Esophagus muscularis mucosa (tissue), 4 donors: Measurements from ENCODE around the gene CLEC17A. TPM values are rescaled to one million over a fixed set of nuclear protein-coding genes. Genes with fewer than 3 reads are reported as not detected.
A peak's percentile ranks its signal among the peaks of the same experiment; 100 is the strongest.

Experiments used
- DNase-seq: peaks from one replicate; pipeline ENCODE4 v3.0.0-alpha.2; 2017; ENCODE audit errors: extremely low spot score
- H3K27ac ChIP-seq, 4 donors: fragments of 200-600 bp; sonication (generic); replicated peaks in 1 of 4; 1 replicate in 3 of 4; 2 replicates in 1 of 4; pipeline ENCODE4 v1.5.1; 2016 to 2019; ENCODE audit warnings: mild to moderate bottlenecking in 1 of 4
- H3K27me3 ChIP-seq, 4 donors: fragments of 200-600 bp; sonication (generic); one replicate each; pipeline versions ENCODE4 v1.5.1 to v1.6.0; 2016 to 2019
- H3K36me3 ChIP-seq, 4 donors: fragments of 200-600 bp; sonication (generic); one replicate each; pipeline ENCODE4 v1.5.1; 2016 to 2019
- H3K4me1 ChIP-seq, 4 donors: fragments of 200-600 bp; sonication (generic); one replicate each; pipeline ENCODE4 v1.5.1; 2016 to 2019
- H3K4me3 ChIP-seq, 4 donors: fragments of 200-600 bp; sonication (generic); 1 replicate in 2 of 4; 2 replicates in 2 of 4; pipeline ENCODE4 v1.5.1; 2016 to 2019; ENCODE audit warnings: mild to moderate bottlenecking in 4 of 4, moderate library complexity in 1 of 4
- H3K9me3 ChIP-seq, 4 donors: fragments of 200-600 bp; sonication (generic); 1 replicate in 3 of 4; 2 replicates in 1 of 4; pipeline ENCODE4 v1.5.1; 2016 to 2019
- EP300 ChIP-seq: sonication (generic); formaldehyde crosslinking; IDR thresholded peaks from one replicate; pipeline ENCODE4 v1.6.1; 2017; ENCODE audit warnings: antibody characterized with exemption
- POLR2A ChIP-seq: fragments of 450-650 bp; IDR thresholded peaks from one replicate; pipeline ENCODE4 v1.6.1; 2017; ENCODE audit warnings: antibody characterized with exemption, moderate library complexity, mild to moderate bottlenecking, low read depth
- POLR2AphosphoS5 ChIP-seq, 2 donors: sonication (generic); formaldehyde crosslinking; IDR thresholded peaks; one replicate each; pipeline ENCODE4 v1.6.1; 2017; ENCODE audit warnings: antibody characterized with exemption in 2 of 2
- WGBS: methylation state at CpG from one replicate; pipeline ENCODE4 v1.1.5; 2018; 5-methylcytosine and 5-hydroxymethylcytosine counted together
- intact Hi-C: fragments of 100-400 bp; cut with DNase I; formaldehyde crosslinking; loops from one replicate; pipeline ENCODE4 v1.15.1; 2023
- total RNA-seq, 4 donors: library from RNA; depleted of rRNA; stranded (reverse); fragments of >200 nt; gene quantifications; one replicate each; pipeline versions ENCODE4 v1.1.0 to v1.2.1, GENCODE V29; 2016
- TF ChIP-seq, protein P1 (sequence below), 3 experiments: fragments of 200-600 bp in 2 of 3; fragments of 450-650 bp in 1 of 3; sonication (generic) in 2 of 3; IDR thresholded peaks; one replicate each; pipeline ENCODE4 v1.5.1; 2017 to 2019; ENCODE audit warnings: antibody characterized with exemption in 3 of 3, mild to moderate bottlenecking in 2 of 3, moderate library complexity in 1 of 3

Gene CLEC17A
- total RNA-seq, 4 donors from 2014 or later, result not detected

DNA sequence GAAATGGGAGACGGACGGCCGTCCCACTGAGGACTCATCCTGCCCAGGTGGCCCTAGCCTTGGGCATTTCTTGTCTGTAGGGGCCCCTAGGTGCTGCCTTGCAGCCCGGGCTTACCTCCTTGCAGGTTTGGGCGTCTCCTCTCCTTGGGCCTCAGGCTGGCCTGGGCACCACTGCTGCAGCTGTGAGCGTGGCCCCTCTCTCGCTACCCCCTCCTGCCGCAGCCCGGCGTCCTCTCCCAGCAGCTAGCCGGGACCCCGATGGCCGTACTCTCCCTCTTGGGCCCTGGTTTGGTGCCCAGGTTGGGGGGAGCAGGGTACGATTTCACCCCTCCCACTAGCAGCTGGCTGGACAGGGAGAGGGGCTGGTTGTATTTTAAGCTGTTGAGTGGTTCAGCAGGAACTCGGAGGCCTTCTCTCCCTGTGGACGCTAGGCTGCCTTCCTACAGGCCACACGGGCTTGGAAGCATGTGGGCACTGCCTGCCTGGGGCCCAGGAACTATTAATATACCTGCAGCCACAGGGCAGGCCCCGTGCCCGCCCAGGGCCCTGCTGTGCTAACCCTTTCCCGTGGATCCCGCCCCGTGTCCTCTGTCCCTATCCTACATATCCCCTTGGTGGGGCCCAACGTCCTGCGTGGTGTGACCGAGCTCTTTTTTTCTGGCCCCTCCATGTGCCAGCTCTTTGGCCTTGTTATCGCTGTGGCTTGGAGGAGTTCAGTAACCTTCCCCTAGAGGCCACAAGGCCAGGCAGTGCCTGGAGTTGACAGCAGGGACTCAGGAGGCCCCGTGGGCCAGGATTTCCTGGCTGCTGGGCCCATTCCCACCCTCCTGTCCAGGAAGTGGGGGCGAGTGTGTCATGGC, 22.7 kb upstream of the CLEC17A start:
- TF ChIP-seq POLR2A (no peak), EP300 (no peak), POLR2AphosphoS5 (IDR thresholded peaks at IDR 0.05) (no peak)
- TF ChIP-seq, protein P1, sequence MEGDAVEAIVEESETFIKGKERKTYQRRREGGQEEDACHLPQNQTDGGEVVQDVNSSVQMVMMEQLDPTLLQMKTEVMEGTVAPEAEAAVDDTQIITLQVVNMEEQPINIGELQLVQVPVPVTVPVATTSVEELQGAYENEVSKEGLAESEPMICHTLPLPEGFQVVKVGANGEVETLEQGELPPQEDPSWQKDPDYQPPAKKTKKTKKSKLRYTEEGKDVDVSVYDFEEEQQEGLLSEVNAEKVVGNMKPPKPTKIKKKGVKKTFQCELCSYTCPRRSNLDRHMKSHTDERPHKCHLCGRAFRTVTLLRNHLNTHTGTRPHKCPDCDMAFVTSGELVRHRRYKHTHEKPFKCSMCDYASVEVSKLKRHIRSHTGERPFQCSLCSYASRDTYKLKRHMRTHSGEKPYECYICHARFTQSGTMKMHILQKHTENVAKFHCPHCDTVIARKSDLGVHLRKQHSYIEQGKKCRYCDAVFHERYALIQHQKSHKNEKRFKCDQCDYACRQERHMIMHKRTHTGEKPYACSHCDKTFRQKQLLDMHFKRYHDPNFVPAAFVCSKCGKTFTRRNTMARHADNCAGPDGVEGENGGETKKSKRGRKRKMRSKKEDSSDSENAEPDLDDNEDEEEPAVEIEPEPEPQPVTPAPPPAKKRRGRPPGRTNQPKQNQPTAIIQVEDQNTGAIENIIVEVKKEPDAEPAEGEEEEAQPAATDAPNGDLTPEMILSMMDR (IDR thresholded peaks at IDR 0.05), result no peak
- no peak for DNase-seq
- intact Hi-C loops, result no loop called here
- no peaks in the 10 kb centered on the region for H3K9me3 ChIP-seq
- H3K27me3 ChIP-seq, result no peaks in the 10 kb centered on the region
- H3K4me1 ChIP-seq, result peaks cover 37 to 52% (median 46%) of the 10 kb centered on the region in 4 donors
- peaks cover 4 to 22% (median 11%) of the 10 kb centered on the region in 4 donors for H3K36me3 ChIP-seq
- WGBS, result 82% methylated on average over 24 of the region's 28 CpGs
- H3K27ac ChIP-seq, result peak overlapping the region; percentile 29 to 69 (median 40)
- no peak overlapping the region for H3K4me3 ChIP-seq

DNA sequence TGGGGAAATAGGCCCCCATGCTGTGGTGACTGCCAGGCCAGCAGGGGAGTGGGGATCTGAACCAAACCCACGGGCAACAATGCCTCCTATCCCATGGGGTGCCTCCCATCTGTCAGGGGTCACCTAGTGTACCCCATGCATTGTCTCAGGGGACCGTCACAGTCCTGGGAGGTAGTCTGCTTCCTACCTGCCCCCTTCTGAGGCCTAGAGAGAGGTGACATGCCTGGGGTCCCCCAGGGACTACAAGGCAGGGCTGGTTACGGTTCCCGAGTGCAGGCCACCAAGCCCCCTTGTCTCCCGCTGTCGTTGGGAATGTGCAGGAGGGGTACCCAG, 22.1 kb upstream of the CLEC17A start:
- intact Hi-C loops, result no loop called here
- peak overlapping the region; percentile 29 to 69 (median 40) for H3K27ac ChIP-seq
- H3K9me3 ChIP-seq, result no peaks in the 10 kb centered on the region
- no peak for DNase-seq
- no peak overlapping the region for H3K4me3 ChIP-seq
- TF ChIP-seq POLR2AphosphoS5 (IDR thresholded peaks at IDR 0.05), result no peak
- TF ChIP-seq, protein P1 (IDR thresholded peaks at IDR 0.05), result no peak
- no peak for TF ChIP-seq POLR2A
- no peak for TF ChIP-seq EP300
- peaks cover 37 to 52% (median 46%) of the 10 kb centered on the region in 4 donors for H3K4me1 ChIP-seq
- peaks cover 8 to 28% (median 16%) of the 10 kb centered on the region in 4 donors for H3K36me3 ChIP-seq
- no peaks in the 10 kb centered on the region for H3K27me3 ChIP-seq
- no CpG with 5 or more reads among the region's 6 CpGs for WGBS

DNA sequence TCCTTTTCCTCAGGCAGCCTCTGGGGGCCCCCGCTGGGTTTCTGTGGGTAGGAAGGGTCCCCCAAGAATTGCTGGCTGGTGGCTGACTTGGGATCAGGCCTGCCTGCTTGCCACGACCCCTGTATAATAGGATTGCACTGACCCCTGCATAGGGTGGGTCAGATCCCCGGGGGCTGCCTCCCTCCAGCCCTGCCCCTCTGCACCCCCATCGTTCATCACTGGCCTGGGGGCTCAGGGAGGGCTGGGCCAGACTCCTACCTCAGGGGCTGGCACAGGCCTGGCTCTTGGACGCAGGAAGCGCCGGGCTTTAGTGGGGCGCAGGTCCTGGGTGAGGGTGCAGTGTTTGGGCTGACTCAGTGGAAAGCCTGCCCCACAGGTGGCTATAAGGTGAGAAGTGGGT, 21.6 kb upstream of the CLEC17A start:
- H3K27ac ChIP-seq, result peak overlapping the region; percentile 16 to 69 (median 36)
- H3K27me3 ChIP-seq, result no peaks in the 10 kb centered on the region
- H3K9me3 ChIP-seq, result no peaks in the 10 kb centered on the region
- H3K4me1 ChIP-seq, result peaks cover 36 to 51% (median 42%) of the 10 kb centered on the region in 4 donors
- DNase-seq, result no peak
- peaks cover 8 to 33% (median 21%) of the 10 kb centered on the region in 4 donors for H3K36me3 ChIP-seq
- TF ChIP-seq EP300, result no peak
- WGBS, result 82% methylated on average over 6 of the region's 8 CpGs
- intact Hi-C loops, result no loop called here
- H3K4me3 ChIP-seq, result no peak overlapping the region

DNA sequence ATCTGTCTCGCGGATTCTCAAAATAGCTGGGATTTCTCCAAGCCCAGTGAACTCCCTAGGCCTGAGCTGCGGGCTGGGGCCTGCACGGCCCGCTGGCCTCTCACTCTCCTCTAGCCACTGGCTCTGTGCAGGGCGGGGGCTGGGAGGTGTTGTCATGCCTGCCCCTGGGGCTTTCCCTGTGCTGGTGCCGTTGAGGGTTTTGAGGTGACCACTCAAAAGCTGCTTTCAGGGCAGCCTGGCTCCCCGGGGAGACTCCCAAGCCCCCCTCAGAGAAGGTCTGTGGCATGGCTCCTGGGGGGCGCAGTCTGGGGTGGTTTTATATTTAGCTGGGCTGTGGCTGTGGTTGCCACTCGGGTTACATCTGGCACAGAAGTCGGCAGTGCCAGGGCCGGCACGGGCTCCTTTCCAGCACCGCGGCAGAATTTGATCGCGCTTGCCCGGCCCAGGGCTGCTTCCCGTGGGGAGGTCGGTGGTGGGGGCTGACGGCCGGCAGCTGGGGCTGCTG, 21.0 kb upstream of the CLEC17A start:
- peaks cover 30 to 44% (median 36%) of the 10 kb centered on the region in 4 donors for H3K4me1 ChIP-seq
- intact Hi-C loops, result no loop called here
- H3K27ac ChIP-seq, result peak overlapping the region; percentile 16 to 69 (median 36)

More for the DNA sequence above, 21.0 kb upstream of the CLEC17A start:
- Histone ChIP-seq H3K27me3 (no peaks in the 10 kb centered on the region), H3K4me3 (no peak overlapping the region), H3K36me3 (peaks cover 8 to 39% (median 28%) of the 10 kb centered on the region in 4 donors), H3K9me3 (no peaks in the 10 kb centered on the region)
- TF ChIP-seq POLR2AphosphoS5 (IDR thresholded peaks at IDR 0.05) (no peak), POLR2A (no peak), EP300 (no peak)
- TF ChIP-seq, protein P1 (IDR thresholded peaks at IDR 0.05), result no peak
- WGBS, result 46% methylated on average over 5 of the region's 22 CpGs
- no peak for DNase-seq
